ENCODE results near the gene RNF208. TPM values are rescaled to one million over a fixed set of nuclear protein-coding genes. Genes with fewer than 3 reads are reported as not detected.

Gene RNF208
- total and polyA plus RNA-seq, 10 of the 15 experiments (the other 5 are each of a cell fraction or from before 2014, with no cell fraction given) = 0.06 to 10.7 (median 0.77) TPM

DNA sequence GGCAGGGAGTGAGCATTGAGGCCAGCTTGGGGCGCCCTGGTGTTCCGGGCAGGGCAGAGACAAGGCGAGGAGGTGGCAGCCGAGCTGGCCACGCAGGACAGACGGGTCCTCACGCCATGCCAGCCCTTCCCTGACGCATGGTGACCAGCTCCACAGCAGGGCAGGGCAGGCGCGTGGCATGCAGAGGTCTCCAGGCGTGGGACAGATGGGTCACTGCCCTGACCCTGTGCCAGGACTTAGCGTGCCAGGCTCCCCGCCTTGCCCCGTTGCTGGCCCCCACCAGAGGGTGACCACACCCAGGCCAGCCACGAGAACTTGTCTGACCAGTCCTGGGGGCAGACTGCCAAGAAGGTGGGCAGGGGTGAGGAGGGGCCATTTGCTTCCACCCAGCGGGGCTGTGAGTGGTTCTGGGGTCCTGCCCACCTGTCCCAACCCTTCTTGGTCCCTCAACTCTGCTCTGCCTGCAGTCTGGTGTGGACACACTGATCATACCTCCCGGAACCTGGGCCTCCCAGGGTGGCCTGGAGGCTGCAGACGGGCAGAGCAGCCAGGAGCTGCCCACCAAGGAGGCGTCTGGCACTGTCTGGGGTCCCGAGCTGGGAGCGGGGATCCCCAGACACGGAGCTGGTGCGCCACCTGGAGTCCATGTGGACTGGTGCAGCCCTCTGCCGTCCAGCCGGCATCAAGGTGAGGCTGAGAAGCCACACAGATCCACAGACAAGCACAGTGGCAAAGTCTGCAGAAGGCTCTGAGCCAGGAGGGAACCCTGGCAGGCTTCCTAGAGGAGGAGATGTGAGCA lies 5.2 kb upstream of the RNF208 start, which contains the start of gene RNF224 (continued):
- no peak for TF ChIP-seq CHD4 (IDR thresholded peaks at IDR 0.05)
- TF ChIP-seq, protein P1, sequence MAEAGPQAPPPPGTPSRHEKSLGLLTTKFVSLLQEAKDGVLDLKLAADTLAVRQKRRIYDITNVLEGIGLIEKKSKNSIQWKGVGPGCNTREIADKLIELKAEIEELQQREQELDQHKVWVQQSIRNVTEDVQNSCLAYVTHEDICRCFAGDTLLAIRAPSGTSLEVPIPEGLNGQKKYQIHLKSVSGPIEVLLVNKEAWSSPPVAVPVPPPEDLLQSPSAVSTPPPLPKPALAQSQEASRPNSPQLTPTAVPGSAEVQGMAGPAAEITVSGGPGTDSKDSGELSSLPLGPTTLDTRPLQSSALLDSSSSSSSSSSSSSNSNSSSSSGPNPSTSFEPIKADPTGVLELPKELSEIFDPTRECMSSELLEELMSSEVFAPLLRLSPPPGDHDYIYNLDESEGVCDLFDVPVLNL (IDR thresholded peaks at IDR 0.05; ENCODE audit: low read depth, low read length) = no peak
- TF ChIP-seq SRF (IDR thresholded peaks at IDR 0.05; ENCODE audit: low read depth in 2 of 2, low read length in 2 of 2) = 0 out of 4 replicates have a peak, but pooled peaks of 1 of the 2 experiments have one; percentile 2
- peak; percentile 89; the same call in 1 of the 2 replicates for TF ChIP-seq SMARCA5 (IDR thresholded peaks at IDR 0.05)
- TF ChIP-seq, protein P2, sequence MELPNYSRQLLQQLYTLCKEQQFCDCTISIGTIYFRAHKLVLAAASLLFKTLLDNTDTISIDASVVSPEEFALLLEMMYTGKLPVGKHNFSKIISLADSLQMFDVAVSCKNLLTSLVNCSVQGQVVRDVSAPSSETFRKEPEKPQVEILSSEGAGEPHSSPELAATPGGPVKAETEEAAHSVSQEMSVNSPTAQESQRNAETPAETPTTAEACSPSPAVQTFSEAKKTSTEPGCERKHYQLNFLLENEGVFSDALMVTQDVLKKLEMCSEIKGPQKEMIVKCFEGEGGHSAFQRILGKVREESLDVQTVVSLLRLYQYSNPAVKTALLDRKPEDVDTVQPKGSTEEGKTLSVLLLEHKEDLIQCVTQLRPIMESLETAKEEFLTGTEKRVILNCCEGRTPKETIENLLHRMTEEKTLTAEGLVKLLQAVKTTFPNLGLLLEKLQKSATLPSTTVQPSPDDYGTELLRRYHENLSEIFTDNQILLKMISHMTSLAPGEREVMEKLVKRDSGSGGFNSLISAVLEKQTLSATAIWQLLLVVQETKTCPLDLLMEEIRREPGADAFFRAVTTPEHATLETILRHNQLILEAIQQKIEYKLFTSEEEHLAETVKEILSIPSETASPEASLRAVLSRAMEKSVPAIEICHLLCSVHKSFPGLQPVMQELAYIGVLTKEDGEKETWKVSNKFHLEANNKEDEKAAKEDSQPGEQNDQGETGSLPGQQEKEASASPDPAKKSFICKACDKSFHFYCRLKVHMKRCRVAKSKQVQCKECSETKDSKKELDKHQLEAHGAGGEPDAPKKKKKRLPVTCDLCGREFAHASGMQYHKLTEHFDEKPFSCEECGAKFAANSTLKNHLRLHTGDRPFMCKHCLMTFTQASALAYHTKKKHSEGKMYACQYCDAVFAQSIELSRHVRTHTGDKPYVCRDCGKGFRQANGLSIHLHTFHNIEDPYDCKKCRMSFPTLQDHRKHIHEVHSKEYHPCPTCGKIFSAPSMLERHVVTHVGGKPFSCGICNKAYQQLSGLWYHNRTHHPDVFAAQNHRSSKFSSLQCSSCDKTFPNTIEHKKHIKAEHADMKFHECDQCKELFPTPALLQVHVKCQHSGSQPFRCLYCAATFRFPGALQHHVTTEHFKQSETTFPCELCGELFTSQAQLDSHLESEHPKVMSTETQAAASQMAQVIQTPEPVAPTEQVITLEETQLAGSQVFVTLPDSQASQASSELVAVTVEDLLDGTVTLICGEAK (IDR thresholded peaks at IDR 0.05; ENCODE audit: borderline replicate concordance) = no peak
- TF ChIP-seq ZZZ3 (IDR thresholded peaks at IDR 0.05; ENCODE audit: control insufficient read depth, insufficient read length, low read depth) = no peak
- TF ChIP-seq ETV6 (conservative IDR thresholded peaks at IDR 0.05 in 1 of 2, IDR thresholded peaks at IDR 0.05 in 1 of 2; ENCODE audit: borderline replicate concordance in 1 of 2, low read depth in 1 of 2) = no peak
- TF ChIP-seq HDGF (IDR thresholded peaks at IDR 0.05) = peak; percentile 57; the same call in 1 of the 2 replicates
- no peak for TF ChIP-seq CREB1 (IDR thresholded peaks at IDR 0.05; ENCODE audit: low read depth)
- no peak for TF ChIP-seq PAX8 (IDR thresholded peaks at IDR 0.05)
